Measurements from ENCODE around the gene TAF4.
A peak's percentile ranks its signal among the peaks of the same experiment; 100 is the strongest.
"Not testable (repeated sequence)": the region's sequence is repeated elsewhere in the genome, so short reads cannot be mapped to it uniquely, and the experiment has no call there.

Gene TAF4

DNA sequence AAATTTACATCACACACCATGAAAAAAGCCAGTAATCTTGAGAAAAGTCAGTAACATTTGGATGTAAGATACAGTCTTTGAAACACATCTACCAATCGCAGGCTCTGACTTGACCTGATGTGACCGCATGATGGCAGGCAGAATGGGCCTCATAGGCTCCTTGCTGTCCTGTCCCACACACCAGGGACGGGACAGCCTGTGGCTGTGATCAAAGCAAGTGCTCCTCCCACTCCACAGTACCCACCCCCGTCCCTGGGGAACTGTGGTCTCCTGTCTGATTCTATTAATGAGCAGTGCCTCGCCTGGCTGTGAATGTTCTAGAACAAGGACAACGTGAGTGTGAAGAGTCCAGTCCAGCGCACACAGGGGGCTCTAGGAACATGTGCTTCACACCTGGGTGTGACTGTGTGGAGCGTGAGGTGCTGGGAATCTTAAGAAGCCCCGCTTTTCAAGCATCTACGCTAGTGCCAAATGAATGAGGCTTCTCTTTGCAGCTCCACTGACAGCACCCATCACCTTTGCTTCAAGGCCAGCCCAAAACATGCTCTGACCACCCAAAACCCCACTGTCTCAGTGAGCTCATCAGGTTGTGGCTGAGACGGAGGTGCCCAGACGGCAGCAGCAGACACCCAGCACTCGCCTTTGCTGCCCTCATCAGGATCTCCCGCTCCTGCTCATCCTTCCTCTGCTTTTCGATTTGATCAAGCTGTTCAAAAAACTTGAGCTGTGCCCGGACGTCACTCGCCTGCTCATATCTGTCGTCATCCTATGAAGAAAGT lies 67.1 kb downstream of the TAF4 start:
- no peak for DNase-seq

DNA sequence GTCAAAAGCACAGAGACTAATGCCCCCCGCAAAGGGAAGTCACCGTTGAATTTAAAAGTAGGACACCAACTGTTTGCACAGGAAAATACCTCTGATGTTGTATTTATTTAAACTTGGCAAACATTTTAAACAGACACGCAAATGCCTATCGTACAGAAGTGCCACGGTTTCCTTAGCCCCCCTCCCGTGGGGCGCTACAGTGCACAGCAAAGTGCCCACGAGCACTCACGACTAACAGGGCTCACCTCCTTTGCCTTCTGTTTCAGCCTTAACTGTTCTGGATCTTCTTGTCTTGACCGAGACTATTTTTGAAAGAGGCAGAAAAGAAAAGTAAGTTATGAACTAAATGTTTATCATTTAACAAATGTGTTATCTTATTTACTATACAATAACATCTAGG lies 67.8 kb downstream of the TAF4 start:
- no peak for DNase-seq

DNA sequence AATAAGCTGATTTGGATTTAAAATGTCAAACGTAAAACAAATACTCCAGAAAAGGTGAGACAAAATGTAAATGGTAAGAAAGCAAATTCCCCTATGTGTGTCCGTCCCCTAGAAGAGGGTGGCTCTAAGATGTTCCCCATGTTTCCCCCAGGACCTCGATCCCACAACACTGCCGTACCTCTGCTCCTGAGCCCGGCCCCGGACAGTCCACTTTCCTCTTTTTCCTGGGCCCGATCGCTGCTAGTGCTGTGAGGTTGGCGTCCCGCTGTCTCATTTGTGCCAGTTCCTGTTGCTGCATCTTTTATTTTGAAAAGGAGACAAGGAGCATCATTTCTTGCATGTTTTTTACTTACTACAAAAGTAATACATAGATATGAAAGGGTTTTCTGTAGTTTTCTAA lies 68.3 kb downstream of the TAF4 start:
- no peak for DNase-seq

DNA sequence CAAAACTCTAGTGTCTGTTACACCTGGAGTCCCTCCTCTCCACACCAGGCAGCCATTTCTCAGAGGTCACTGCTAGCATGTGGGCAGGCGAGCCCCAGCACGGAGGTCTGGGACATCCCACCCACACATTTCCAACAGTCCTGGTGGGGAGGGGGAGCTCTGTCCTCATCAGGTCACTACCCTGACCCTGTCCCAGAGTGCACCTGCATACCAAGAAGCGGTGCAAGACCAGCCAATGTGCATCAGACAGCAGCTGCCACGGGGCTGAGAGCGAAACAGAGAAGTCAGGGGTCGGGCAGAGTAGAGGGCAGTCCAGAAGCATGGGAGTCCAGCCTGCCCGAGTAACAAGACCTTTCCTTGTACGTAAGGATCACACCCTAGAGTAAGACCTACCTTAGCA lies 71.1 kb downstream of the TAF4 start:
- DNase-seq = no peak

DNA sequence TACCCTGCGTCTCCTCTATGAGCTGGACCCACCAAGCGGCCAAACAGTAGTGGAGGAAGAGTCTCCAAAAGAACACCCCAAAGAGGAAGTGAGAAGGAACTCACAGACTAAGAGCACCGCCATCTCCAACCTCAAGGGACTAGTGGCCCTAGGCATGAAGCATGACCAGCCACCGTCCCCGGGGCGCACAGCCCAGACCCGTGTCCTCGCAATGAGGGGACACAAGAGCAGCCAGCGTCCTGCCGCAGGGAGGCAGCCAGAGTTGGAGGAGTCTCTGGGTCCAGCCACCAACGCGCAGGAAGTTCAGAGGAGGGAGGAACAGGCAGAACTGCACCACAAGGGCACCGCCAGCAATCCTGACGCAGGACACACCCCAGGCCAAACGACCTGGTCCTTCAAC lies 72.6 kb downstream of the TAF4 start:
- no peak for DNase-seq

DNA sequence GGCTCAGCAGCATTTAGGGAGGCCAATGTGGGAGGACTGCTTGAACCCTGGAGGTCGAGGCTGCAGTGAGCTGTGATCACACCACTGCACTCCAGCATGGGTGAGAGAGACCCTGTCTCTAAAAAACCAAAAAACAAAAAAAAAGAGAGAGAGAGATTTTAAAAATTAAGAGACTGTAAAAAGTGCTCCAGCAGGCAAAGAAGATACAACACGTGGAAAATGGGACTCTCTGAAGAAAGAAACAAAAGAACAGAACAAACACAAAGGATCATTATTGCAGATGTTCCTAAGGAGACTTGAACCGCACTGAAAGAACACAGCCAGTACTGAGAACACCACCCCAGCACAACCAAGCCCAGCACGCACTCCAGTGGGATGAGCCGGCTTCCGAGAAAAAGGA lies 74.2 kb downstream of the TAF4 start:
- DNase-seq = no peak

DNA sequence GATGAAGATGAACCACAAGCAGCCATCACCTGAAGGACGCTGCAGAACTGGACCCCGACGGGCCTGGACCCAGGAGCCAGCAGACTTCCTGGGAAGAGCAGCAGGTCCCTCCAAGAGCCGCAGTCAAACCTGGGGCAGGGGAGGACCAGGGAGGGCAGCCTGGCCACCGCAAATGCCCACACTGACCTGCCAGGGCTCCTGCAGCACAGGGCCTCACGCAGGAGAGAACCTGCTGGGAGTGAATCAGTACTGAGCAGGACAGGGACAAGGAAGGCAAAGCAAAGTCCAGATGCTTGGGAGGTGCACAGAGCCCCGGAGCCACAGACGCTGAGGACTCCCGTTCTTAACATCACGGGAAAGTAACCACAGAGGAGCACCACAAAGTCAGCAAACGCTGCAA lies 75.2 kb downstream of the TAF4 start:
- no peak for DNase-seq

DNA sequence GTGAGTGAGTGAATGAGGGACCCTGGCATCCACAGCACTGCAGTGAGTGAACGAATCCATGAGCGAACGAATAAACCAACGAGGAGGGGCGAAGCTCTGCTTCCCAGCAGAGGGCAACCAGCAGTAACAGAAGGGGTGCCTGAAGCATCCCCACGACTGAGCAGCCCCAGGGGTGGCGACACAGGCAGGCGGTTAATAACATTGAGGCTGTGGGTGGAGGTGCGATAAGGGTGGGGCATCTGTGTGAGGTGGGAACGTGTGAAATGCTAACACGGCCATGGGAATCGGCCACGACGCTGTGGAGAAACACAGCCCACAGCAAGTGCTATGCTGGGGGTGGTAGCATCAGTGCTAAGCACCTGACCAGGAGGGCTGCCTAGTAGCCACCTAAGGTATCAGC lies 75.9 kb downstream of the TAF4 start:
- DNase-seq = no peak

DNA sequence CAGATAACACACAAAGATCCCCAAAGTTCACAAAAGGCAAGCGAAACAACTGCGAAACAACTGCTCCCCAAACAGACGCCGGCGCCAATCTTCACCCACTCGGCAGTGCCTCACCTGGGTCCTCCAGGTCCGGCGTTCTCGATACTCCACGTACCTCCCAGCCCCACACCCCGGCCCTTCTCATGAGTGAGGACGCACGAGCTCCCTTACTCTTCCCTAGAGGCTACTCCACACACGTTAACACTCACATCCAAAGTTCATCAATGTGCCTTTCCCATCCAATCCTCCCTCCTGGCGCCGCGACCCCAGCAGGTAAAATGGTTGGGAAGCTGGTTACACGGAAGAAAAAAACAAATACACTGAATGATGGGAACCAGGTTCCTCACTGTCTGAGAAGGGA lies 77.0 kb downstream of the TAF4 start:
- no peak for DNase-seq

DNA sequence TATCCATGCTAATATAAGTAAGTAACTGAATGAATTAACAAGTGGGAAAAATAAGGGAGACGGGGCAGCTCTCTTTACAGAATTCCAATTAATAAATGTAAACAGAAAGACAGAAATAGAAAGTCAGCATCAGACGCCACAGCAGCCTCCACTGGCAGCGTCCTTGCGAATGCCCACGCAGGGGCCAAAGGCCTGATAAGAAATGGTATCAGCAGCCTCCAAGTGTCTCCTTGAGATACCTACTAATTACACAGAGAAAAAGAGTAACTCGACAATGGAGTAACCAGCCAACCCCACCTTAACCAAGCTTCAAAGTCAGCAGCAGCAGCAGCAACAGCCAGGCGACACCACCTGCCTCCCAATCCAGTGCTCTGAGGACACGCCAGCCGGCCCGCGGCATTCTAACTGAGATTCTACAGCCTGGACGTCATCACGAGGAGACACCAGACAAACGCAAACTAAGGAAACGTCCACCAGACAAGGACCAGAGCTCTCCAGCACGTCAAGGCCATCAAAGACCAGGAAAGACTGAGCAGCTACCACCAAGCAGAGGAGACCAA lies 78.8 kb downstream of the TAF4 start:
- DNase-seq = no peak

DNA sequence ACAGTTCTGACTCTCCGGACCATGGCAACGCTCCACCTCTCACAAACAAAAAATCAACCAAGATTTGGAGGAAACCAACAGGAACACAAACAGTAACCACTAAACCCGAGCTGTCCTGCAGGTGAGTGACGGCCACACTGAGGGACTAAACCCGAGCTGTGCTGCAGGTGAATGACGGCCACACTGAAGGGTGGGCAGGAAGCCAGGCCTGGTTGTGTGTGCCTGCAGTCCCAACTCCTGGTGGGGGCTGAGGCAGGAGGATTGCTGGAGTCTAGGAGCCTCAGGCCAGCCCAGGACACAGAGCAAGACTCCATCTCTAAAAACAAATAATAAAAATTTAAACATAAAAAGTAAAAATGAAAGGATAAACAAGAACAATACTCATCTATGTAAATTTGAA lies 80.6 kb downstream of the TAF4 start:
- no peak for DNase-seq

DNA sequence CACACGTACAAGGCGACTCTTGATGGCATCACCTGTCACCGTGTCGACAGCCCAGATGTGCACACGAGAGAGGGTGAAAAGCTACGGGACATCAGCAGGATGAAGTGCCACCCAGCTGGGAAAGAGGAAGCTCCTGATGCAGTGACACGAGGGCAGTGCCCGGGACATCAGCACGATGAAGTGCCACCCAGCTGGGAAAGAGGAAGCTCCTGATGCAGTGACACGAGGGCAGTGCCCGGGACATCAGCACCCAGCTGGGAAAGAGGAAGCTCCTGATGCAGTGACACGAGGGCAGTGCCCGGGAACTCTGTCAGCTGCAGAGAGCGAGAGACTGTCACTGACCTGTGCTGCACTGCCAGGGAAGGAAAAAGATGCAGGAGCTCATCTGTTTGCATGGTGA lies 81.2 kb downstream of the TAF4 start:
- not testable (repeated sequence) for DNase-seq

DNA sequence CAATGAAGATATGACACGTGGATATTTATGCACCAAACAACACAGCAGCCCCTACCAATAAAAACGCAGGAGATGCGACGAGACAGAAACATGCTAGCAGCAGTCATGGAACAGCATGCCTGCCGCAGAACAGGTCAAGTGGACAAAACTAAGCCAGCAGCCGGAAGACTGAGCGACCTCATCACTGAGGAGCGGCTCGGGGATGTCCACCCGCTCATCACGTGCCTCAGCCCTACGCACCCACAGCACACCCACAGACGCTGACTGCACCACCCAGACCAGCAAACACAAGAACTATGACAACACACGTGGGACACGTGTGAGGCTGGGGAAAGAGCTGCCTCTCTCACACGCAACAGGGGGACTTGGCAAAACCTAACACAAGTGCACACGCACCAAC lies 81.7 kb downstream of the TAF4 start:
- DNase-seq = no peak

DNA sequence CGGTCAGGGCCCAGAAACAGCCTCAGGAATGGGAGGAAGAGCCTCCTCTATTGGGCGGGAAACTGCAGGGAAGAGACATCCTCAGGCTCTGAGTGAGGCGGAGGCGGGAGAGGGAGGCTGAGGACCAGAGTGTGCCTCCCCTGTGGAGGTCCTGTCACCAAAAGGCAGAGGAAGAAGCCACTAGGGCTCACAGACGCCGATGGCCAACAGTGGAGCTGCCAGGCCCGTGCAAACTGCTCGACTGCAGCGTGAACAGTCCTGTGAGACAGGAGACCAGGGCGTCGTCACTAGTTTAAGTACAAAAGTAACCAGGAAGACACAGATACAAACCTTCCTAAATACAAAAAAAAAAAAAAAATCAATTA lies 82.7 kb downstream of the TAF4 start:
- no peak for DNase-seq

DNA sequence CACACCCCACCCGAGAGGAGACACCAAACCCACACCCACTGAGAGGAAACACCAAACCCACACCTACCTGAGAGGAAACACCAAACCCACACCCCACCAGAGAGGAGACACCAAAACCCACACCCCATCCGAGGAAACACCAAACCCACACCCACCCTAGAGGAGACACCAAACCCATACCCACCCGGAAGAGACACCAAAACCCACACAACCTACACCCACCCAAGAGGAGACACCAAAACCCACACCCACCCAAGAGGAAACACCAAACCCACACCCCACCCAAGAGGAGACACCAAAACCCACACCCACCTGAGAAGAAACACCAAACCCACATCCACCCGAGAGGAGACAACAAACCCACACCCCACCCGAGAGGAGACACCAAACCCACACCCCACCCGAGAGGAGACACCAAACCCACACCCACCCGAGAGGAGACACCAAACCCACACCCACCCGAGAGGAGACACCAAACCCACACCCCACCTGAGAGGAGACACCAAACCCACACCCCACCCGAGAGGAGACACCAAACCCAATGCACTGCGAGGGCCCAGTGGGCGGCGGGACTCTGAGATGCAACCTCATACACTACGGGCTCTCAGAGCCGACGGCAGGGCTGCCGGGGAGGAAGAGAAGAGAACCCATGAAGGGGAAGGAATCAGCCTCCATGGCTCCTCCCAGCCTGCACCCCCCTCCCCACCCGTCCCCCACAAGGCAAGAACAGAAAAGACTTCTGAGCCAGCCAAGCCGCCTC lies 83.3 kb downstream of the TAF4 start:
- DNase-seq = peak; percentile 19

DNA sequence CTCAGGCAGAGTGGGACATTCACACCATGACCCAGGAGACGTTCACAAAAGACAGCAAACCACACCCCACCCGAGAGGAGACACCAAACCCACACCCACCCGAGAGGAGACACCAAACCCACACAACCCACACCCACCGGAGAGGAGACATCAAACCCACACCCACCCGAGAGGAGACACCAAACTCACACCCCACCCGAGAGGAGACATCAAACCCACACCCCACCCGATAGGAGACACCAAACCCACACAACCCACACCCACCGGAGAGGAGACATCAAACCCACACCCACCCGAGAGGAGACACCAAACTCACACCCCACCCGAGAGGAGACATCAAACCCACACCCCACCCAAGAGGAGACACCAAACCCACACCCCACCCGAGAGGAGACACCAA lies 84.0 kb downstream of the TAF4 start:
- not testable (repeated sequence) for DNase-seq

DNA sequence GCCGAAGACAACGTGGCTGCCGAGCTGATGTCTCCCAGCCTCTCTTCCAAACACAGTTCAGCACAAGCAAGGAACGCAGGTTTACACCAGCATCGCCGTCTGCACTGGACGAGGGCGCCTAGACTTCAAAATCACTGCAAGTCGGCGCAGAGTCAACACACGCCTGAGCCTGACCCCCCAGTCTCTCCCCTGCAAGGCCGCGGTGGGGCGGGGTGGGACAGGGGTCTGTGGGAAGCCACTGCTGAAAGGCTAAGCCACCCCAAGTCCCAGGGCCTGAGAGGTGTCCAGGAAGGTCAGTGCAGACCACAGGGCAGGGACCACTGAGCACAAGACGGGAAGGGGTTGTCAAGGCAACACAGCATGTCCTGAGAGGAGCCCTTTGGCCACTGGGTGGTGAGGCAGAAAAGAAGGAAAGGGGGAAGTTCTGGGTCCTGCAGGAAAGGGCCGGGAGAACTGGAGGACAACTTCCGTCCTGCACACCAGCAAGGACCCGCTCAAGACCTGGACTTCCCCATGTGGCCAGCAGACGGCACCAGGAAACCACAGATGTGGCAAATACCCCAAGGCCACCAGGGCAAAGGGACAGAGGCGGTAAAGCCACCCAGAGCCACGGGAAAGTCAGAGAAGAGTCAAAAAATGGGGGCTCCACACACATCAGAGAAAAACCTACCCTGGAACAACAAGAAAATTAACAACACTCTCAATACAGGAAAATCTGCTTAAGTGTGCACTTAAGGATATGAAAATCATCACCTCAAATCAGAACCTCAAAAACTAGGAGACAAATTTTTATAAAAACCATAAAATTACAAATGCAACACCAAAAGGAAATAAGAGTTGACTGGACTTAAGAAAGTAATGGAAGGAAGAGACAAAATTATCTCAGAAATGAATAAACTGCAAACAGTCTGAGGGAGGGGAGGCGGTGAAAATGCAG lies 84.8 kb downstream of the TAF4 start:
- no peak for DNase-seq

DNA sequence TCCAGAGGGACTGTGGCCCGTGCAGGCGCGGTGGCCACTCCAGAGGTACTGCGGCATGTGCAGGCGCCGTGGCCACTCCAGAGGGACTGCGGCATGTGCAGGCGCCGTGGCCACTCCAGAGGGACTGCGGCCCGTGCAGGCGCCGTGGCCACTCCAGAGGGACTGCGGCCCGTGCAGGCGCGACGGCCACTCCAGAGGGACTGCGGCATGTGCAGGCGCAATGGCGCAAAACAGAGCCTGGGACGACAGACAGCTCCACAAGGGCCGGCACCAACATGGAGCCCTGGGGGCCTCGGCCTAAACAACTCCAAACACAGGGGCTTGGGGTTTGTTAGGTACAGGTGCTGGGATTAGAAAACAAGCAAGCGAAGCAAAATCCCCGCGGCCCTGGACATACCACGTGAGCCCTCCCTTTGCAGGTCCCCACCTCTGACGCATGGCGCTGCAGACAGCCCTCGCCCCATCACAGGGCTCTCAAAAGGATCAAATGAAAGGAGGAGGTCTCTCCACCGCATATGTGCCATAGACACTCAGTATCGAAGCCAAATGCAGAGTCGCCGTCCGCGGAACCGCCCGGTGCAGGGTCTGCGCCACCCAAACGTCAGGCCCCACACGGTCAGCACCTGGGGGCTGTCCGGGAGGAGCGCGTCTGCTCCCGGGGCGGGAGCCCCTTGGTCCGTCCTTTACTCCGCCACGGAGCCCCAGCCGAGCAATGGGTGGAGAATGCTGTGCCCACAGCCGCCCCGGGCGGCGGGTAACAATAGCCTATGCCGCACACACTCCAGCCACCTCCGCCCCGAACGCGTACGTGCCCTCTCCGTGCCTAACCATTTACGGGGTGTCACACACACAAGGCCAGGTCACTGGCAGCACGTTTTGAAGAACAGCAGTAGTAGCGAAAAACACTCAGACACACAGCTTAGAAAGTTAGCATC lies 85.7 kb downstream of the TAF4 start:
- no peak for DNase-seq

DNA sequence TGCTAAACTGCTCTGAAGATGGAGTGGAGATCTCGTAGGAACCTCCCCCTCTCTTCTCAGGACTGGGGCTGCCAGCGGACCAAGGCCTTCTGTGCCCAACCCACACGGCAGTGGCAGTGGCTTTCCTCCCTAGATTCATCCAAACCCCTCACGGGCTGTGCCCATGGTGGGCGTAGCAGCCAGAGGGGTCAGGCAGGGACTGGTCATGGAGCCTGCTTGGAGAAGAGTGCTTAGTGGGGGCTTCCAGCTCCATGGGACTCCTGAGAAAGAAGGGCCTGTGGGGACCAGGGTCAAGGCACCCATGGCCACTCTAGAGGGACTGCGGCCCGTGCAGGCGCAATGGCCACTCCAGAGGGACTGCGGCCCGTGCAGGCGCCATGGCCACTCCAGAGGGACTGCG lies 86.6 kb downstream of the TAF4 start:
- no peak for DNase-seq

DNA sequence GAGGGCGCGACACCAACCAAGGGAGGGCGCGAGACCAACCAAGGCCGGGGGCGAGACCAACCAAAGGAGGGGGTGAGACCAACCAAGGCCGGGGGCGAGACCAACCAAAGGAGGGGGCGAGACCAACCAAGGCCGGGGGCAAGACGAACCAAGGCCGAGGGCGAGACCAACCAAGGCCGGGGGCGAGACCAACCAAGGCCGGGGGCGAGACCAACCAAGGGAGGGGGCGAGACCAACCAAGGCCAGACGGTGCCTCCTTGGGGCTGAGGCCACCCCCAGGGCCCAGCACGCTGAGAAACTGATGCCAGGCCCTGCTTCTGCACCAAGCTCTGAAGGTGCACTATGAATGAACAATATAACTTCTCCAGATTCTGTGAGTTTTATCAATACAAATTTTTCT lies 87.2 kb downstream of the TAF4 start:
- DNase-seq = no peak

DNA sequence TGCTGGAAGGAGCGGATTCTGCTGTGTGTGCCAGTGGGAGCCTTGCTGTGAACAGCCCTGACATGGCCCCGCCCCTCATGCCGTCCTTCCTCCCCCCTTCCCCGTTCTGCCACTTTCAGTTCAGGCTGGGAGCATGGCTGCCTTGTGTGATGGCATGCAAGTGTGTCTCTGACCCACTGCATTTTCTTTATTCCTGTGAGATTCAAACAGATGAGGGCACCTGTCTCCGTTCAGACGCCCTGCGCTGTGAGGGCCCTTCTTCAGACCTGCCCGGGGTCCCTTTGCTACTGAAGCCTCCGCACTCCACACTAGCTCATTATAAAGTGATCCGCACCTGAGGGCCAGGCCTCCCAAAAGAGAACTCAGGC lies 88.3 kb downstream of the TAF4 start:
- DNase-seq = no peak

Data from CD4-positive, alpha-beta T cell treated with Interleukin-17A for 4 hours (primary cell).